Stimulated activated naive B cell treated with anti-CD40 and anti-IgM and Interleukin-4, amounts not matched to agents 10 μg/mL and 1 μg/mL and 100 μg/mL, for 72 hours (primary cell): ENCODE measurements around the gene CCDC137.

ENCODE experiments used
- ATAC-seq, 2 donors: fragments of 150-1000 bp; cut with Tn5 transposase; replicated peaks; 2 replicates each; pipeline ENCODE4 v1.10.0; 2021; ENCODE audit warnings: moderate library complexity in 1 of 2
- DNase-seq: peaks from one replicate; pipeline ENCODE4 v3.0.0; 2021
- H3K27ac Mint-ChIP-seq: one replicate; pipeline ENCODE4 v1.8.0; 2022; ENCODE audit warnings: mild to moderate bottlenecking, mixed read lengths
- H3K27me3 Mint-ChIP-seq, 2 donors: one replicate each; pipeline ENCODE4 v1.8.0; 2022; ENCODE audit warnings: mixed read lengths in 2 of 2
- H3K36me3 Mint-ChIP-seq, 2 donors: one replicate each; pipeline ENCODE4 v1.8.0; 2022; ENCODE audit warnings: mixed read lengths in 2 of 2, mild to moderate bottlenecking in 1 of 2
- H3K4me1 Mint-ChIP-seq, 2 donors: one replicate each; pipeline ENCODE4 v1.8.0; 2022; ENCODE audit warnings: mixed read lengths in 2 of 2, mild to moderate bottlenecking in 1 of 2
- H3K4me3 Mint-ChIP-seq, 2 donors: one replicate each; pipeline ENCODE4 v1.8.0; 2022; ENCODE audit warnings: mild to moderate bottlenecking in 2 of 2, mixed read lengths in 2 of 2, moderate library complexity in 1 of 2
- H3K9me3 Mint-ChIP-seq, 2 donors: one replicate each; pipeline ENCODE4 v1.8.0; 2022; ENCODE audit warnings: mixed read lengths in 2 of 2, mild to moderate bottlenecking in 1 of 2

The CCDC137 gene

GRCh38 chr17:81715872-81716673 lies 49.5 kb downstream of the CCDC137 start:
- no peak for DNase-seq
- Mint-ChIP-seq H3K4me1 (peaks cover 5 to 29% of the 10 kb centered on the region in 2 donors), H3K36me3 (peaks cover 3 to 14% of the 10 kb centered on the region in 2 donors), H3K9me3 (no peaks in the 10 kb centered on the region), H3K27me3 (no peaks in the 10 kb centered on the region), H3K4me3 (no peak overlapping the region), H3K27ac (no peak overlapping the region)
- no peak for ATAC-seq

GRCh38 chr17:81716674-81716996 lies 50.1 kb downstream of the CCDC137 start:
- H3K4me1 Mint-ChIP-seq: peaks cover 3 to 23% of the 10 kb centered on the region in 2 donors
- no peaks in the 10 kb centered on the region for H3K27me3 Mint-ChIP-seq
- H3K36me3 Mint-ChIP-seq: peaks cover 3 to 14% of the 10 kb centered on the region in 2 donors
- H3K4me3 Mint-ChIP-seq: no peak overlapping the region
- no peaks in the 10 kb centered on the region for H3K9me3 Mint-ChIP-seq
- ATAC-seq (no peak), DNase-seq (no peak)
- H3K27ac Mint-ChIP-seq: no peak overlapping the region

- ATAC-seq: no peak
- H3K9me3 Mint-ChIP-seq: no peaks in the 10 kb centered on the region
- no peaks in the 10 kb centered on the region for H3K27me3 Mint-ChIP-seq
- DNase-seq: no peak
- no peak overlapping the region for H3K27ac Mint-ChIP-seq
- peaks cover 3 to 14% of the 10 kb centered on the region in 2 donors for H3K36me3 Mint-ChIP-seq
- no peak overlapping the region for H3K4me3 Mint-ChIP-seq
- peaks cover 3 to 22% of the 10 kb centered on the region in 2 donors for H3K4me1 Mint-ChIP-seq
These were observed 50.7 kb downstream of the CCDC137 start for GRCh38 chr17:81717049-81717765.

- H3K27me3 Mint-ChIP-seq: no peaks in the 10 kb centered on the region
- DNase-seq (no peak), ATAC-seq (no peak)
- H3K9me3 Mint-ChIP-seq: no peaks in the 10 kb centered on the region
- no peak overlapping the region for H3K4me3 Mint-ChIP-seq
- peaks cover 3 to 14% of the 10 kb centered on the region in 2 donors for H3K36me3 Mint-ChIP-seq
- peaks cover 2 to 19% of the 10 kb centered on the region in 2 donors for H3K4me1 Mint-ChIP-seq
- H3K27ac Mint-ChIP-seq: no peak overlapping the region
These were observed 51.2 kb downstream of the CCDC137 start for GRCh38 chr17:81717766-81718089.

- ATAC-seq (no peak), DNase-seq (no peak)
- Mint-ChIP-seq H3K9me3 (no peaks in the 10 kb centered on the region), H3K27ac (no peak overlapping the region), H3K4me1 (peaks cover 0 to under 1% of the 10 kb centered on the region in 2 donors), H3K27me3 (peaks cover 12 to 13% of the 10 kb centered on the region in 2 donors), H3K36me3 (peaks cover 3 to 14% of the 10 kb centered on the region in 2 donors), H3K4me3 (no peak overlapping the region)
These were observed 53.1 kb downstream of the CCDC137 start for GRCh38 chr17:81719410-81720266.

- Mint-ChIP-seq H3K27me3 (peaks cover 12 to 13% of the 10 kb centered on the region in 2 donors), H3K9me3 (no peaks in the 10 kb centered on the region), H3K36me3 (peaks cover 3 to 14% of the 10 kb centered on the region in 2 donors), H3K27ac (no peak overlapping the region), H3K4me1 (no peaks in the 10 kb centered on the region), H3K4me3 (no peak overlapping the region)
- DNase-seq: no peak
- ATAC-seq: no peak
These were observed 53.9 kb downstream of the CCDC137 start for GRCh38 chr17:81720267-81721071.

GRCh38 chr17:81722184-81723120 lies 55.9 kb downstream of the CCDC137 start:
- H3K4me3 Mint-ChIP-seq: no peak overlapping the region
- no peaks in the 10 kb centered on the region for H3K4me1 Mint-ChIP-seq
- no peak for DNase-seq
- peaks cover 3 to 14% of the 10 kb centered on the region in 2 donors for H3K36me3 Mint-ChIP-seq
- ATAC-seq: no peak
- peaks cover 18 to 21% of the 10 kb centered on the region in 2 donors for H3K27me3 Mint-ChIP-seq
- no peaks in the 10 kb centered on the region for H3K9me3 Mint-ChIP-seq
- H3K27ac Mint-ChIP-seq: no peak overlapping the region
